Testis (tissue), 2 donors: ENCODE results near the gene MAT2A.

Experiments
- CTCF ChIP-seq, 3 experiments: fragments of 450-650 bp in 2 of 3; fragments of 200-600 bp in 1 of 3; sonication (generic) in 1 of 3; IDR thresholded peaks; one replicate each; pipeline ENCODE4 v1.5.1; 2016 to 2019; ENCODE audit warnings: antibody characterized with exemption in 3 of 3, mild to moderate bottlenecking in 2 of 3, moderate library complexity in 1 of 3
- POLR2A ChIP-seq: fragments of 450-650 bp; IDR thresholded peaks from one replicate; pipeline ENCODE4 v1.6.1; 2017; ENCODE audit warnings: antibody characterized with exemption, mild to moderate bottlenecking, moderate library complexity

- no peak for TF ChIP-seq CTCF (IDR thresholded peaks at IDR 0.05)
- TF ChIP-seq POLR2A, result no peak
Measured at GRCh38 chr2:85591563-85591962, 52.6 kb downstream of the MAT2A start.
